HT-29 (cell line): ENCODE measurements around the gene HAPSTR1. TPM values are rescaled to one million over a fixed set of nuclear protein-coding genes. Genes with fewer than 3 reads are reported as not detected.
A peak's percentile ranks its signal among the peaks of the same experiment; 100 is the strongest.
"Not testable (repeated sequence)": the region's sequence is repeated elsewhere in the genome, so short reads cannot be mapped to it uniquely, and the experiment has no call there.

Source experiments
- DNase-seq: peaks from one replicate; pipeline ENCODE4 v3.0.0-alpha.2; 2015; ENCODE audit warnings: low spot score
- total RNA-seq: library from RNA; depleted of rRNA; stranded (reverse); fragments of >200 nt; shearing (Covaris generic); gene quantifications from 2 replicates; pipeline ENCODE4 v1.2.3, GENCODE V29; 2014

HAPSTR1 gene
- total RNA-seq, 1 experiment from 2014 or later = 31.4 TPM

GRCh38 chr16:9071377-9071776, 20.1 kb upstream of the HAPSTR1 start:
- DNase-seq = no peak

GRCh38 chr16:9072806-9073341, 18.6 kb upstream of the HAPSTR1 start:
- DNase-seq = no peak

GRCh38 chr16:9075299-9076071, 16.0 kb upstream of the HAPSTR1 start:
- DNase-seq = no peak

GRCh38 chr16:9077091-9077809, 14.2 kb upstream of the HAPSTR1 start:
- DNase-seq = no peak

- peak; percentile 88 for DNase-seq
Observed at GRCh38 chr16:9078467-9079429, 12.7 kb upstream of the HAPSTR1 start.

GRCh38 chr16:9079430-9079812, 12.0 kb upstream of the HAPSTR1 start:
- no peak for DNase-seq

- no peak for DNase-seq
Observed at GRCh38 chr16:9081158-9081557, 10.3 kb upstream of the HAPSTR1 start.

- no peak for DNase-seq
Observed at GRCh38 chr16:9081843-9082242, 9.6 kb upstream of the HAPSTR1 start.

GRCh38 chr16:9082422-9082821, 9.0 kb upstream of the HAPSTR1 start:
- DNase-seq = no peak

- DNase-seq = not testable (repeated sequence)
Observed at GRCh38 chr16:9087733-9088132, 3.7 kb upstream of the HAPSTR1 start.

GRCh38 chr16:9088848-9089247, 2.6 kb upstream of the HAPSTR1 start:
- no peak for DNase-seq

- DNase-seq = no peak
Observed at GRCh38 chr16:9089660-9090059, 1.8 kb upstream of the HAPSTR1 start.

- no peak for DNase-seq
Observed at GRCh38 chr16:9090101-9090959, 1.1 kb upstream of the HAPSTR1 start.

- DNase-seq = peak; percentile 35
Observed at GRCh38 chr16:9091867-9092281, 430 bp downstream of the HAPSTR1 start.

- no peak for DNase-seq
Observed at GRCh38 chr16:9092282-9092977, 986 bp downstream of the HAPSTR1 start.

- DNase-seq = peak; percentile 42
Observed at GRCh38 chr16:9092978-9093344, 1.5 kb downstream of the HAPSTR1 start.

- DNase-seq = no peak
Observed at GRCh38 chr16:9094011-9094846, 2.8 kb downstream of the HAPSTR1 start.

GRCh38 chr16:9095171-9095570, 3.7 kb downstream of the HAPSTR1 start:
- no peak for DNase-seq
